ENCODE results near the gene PCNA.

The PCNA gene

GRCh38 chr20:5065166-5065878 lies 54.4 kb downstream of the PCNA start:
- DNase-seq = no peak
